Measurements from ENCODE around the gene ANO7. TPM values are rescaled to one million over a fixed set of nuclear protein-coding genes. Genes with fewer than 3 reads are reported as not detected.

Gene ANO7
- total and polyA plus RNA-seq, 2 of the 8 experiments (the other 6 are each of a cell fraction or from before 2014, with no cell fraction given): 3.2 to 6.9 TPM

DNA sequence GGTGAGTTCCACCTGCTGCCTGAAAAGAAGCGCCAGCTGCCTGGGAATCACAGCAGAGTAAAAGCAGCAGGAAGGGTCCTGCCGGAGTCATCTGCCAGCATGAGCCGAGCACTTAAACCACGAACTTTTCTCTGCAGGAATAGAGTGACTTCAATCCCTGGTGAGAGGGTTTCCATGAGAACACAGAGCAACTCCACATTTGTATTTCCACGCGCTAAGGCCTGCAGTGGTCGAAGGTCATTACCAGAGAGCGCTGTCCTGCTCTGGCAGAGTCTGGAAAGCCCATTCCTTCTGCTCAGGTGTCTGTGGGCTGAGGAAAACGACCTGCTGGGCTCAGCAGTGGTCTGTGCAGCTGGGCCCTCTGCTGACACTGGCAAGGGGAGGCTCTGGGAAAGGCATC, 45.9 kb upstream of the ANO7 start:
- WGBS, 2 experiments (ENCODE audit: extremely low coverage in 1 of 2, insufficient coverage in 1 of 2, insufficient read length in 1 of 2, insufficient replicate concordance in 2 of 2, low coverage in 1 of 2, low lambda C conversion rate in 2 of 2, missing lambda C conversion rate in 1 of 2): 88% methylated on average over 9 of the region's 9 CpGs; no CpG with 5 or more reads in 1 of the 2 experiments
- FAIRE-seq: no peak
- no peak overlapping the region for H2BK12ac ChIP-seq (ENCODE audit: low read depth, low read length)
- no peaks in the 10 kb centered on the region for H3K4me1 ChIP-seq (replicated peaks in 1 of 4; ENCODE audit: control insufficient read depth in 3 of 4, insufficient read depth in 4 of 4, low read length in 3 of 4)
- no peak overlapping the region for H2BK20ac ChIP-seq (ENCODE audit: low read length)
- no peak overlapping the region for H3K23ac ChIP-seq (ENCODE audit: insufficient read length)
- no peak overlapping the region for H3K18ac ChIP-seq (ENCODE audit: extremely low read depth, low read length)
- peaks cover 0 to 16% of the 10 kb centered on the region in 2 experiments for H4K20me1 ChIP-seq (replicated peaks in 1 of 2; ENCODE audit: control insufficient read depth in 1 of 2, insufficient read depth in 2 of 2, low read length in 2 of 2)
- no peak overlapping the region for H3K27ac ChIP-seq (ENCODE audit: low read depth, low read length)
- H4K5ac ChIP-seq (ENCODE audit: insufficient read length, low read depth, low read length): no peak overlapping the region
- H2BK15ac ChIP-seq (ENCODE audit: low read length): no peak overlapping the region
- POLR2A ChIA-PET (ENCODE audit: partially characterized antibody): no interaction called here
- TF ChIP-seq RXRA (IDR thresholded peaks at IDR 0.05; ENCODE audit: insufficient read depth, low read depth, low read length) (no peak), RBBP5 (IDR thresholded peaks at IDR 0.05; ENCODE audit: borderline replicate concordance, low read depth, low read length) (no peak), KDM4A (IDR thresholded peaks at IDR 0.05; ENCODE audit: low read depth, low read length, severe bottlenecking) (no peak), EGR1 (IDR thresholded peaks at IDR 0.05; ENCODE audit: borderline replicate concordance, low read depth, low read length) (no peak)
- TF ChIP-seq, protein P1, sequence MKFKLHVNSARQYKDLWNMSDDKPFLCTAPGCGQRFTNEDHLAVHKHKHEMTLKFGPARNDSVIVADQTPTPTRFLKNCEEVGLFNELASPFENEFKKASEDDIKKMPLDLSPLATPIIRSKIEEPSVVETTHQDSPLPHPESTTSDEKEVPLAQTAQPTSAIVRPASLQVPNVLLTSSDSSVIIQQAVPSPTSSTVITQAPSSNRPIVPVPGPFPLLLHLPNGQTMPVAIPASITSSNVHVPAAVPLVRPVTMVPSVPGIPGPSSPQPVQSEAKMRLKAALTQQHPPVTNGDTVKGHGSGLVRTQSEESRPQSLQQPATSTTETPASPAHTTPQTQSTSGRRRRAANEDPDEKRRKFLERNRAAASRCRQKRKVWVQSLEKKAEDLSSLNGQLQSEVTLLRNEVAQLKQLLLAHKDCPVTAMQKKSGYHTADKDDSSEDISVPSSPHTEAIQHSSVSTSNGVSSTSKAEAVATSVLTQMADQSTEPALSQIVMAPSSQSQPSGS (IDR thresholded peaks at IDR 0.05; ENCODE audit: low read length): no peak
- no peaks in the 10 kb centered on the region; a peak in 1 of 7 replicates for H3K27me3 ChIP-seq (replicated peaks in 1 of 4; ENCODE audit: control insufficient read depth in 3 of 4, extremely low read depth in 1 of 4, insufficient read depth in 3 of 4, low read length in 3 of 4)
- 0 out of 2 replicates have a peak, but pooled peaks cover 3% of the 10 kb centered on the region for H3K23me2 ChIP-seq (ENCODE audit: low read depth, low read length)
- no peak overlapping the region for H2AK5ac ChIP-seq (ENCODE audit: low read depth, low read length)
- peaks cover 8% of the 10 kb centered on the region for H3K79me1 ChIP-seq (ENCODE audit: low read depth, low read length)
- H4K91ac ChIP-seq (replicated peaks; ENCODE audit: insufficient read length, low read length): no peak overlapping the region
- no peak overlapping the region for H3K4ac ChIP-seq (replicated peaks; ENCODE audit: insufficient read length, low read depth, low read length)
- H3K14ac ChIP-seq (ENCODE audit: insufficient read length): no peak overlapping the region
- CTCF ChIA-PET (ENCODE audit: partially characterized antibody): interaction anchor here (0.7 to 0.9 kb wide), 2 partner anchors 84 to 123 kb away, joined by 3 to 4 read pairs; no protein-coding TSS in a partner anchor
- no peak overlapping the region for H3K9ac ChIP-seq (replicated peaks in 1 of 4; ENCODE audit: extremely low read depth in 1 of 4, low read depth in 3 of 4, low read length in 3 of 4)
- no peaks in the 10 kb centered on the region for H3K9me3 ChIP-seq (ENCODE audit: insufficient read depth in 2 of 2, low read depth in 1 of 2, low read length in 1 of 2)
- H2BK120ac ChIP-seq (replicated peaks; ENCODE audit: low read depth, low read length): no peak overlapping the region
- peaks cover 5 to 17% (median 9%) of the 10 kb centered on the region in 4 experiments; a peak in 7 of 8 replicates for H3K36me3 ChIP-seq (ENCODE audit: control insufficient read depth in 2 of 4, insufficient read depth in 4 of 4, low read length in 3 of 4)
- no peak overlapping the region for H3K4me3 ChIP-seq (ENCODE audit: extremely low read depth in 1 of 4, insufficient read depth in 2 of 4, low read depth in 3 of 4, low read length in 4 of 4)
- H3K4me2 ChIP-seq (ENCODE audit: insufficient read depth in 1 of 2, low read depth in 2 of 2, low read length in 2 of 2): no peak overlapping the region
- H2AFZ ChIP-seq (ENCODE audit: low read length): no peak overlapping the region
- no peak overlapping the region for H2BK5ac ChIP-seq (ENCODE audit: low read depth, low read length)
- H4K8ac ChIP-seq (ENCODE audit: extremely low read depth, insufficient read depth, low read length): no peak overlapping the region
- no peak for DNase-seq (ENCODE audit: low read depth in 1 of 2, low spot score in 2 of 2)
- no peak overlapping the region for H3K56ac ChIP-seq (replicated peaks; ENCODE audit: insufficient read length, low read depth, low read length)
- H3K79me2 ChIP-seq (ENCODE audit: control insufficient read depth in 1 of 2, insufficient read depth in 2 of 2, low read length in 2 of 2): peaks cover 4 to 21% of the 10 kb centered on the region in 2 experiments; a peak in 3 of 4 replicates
